Brain microvascular endothelial cell (primary cell): ENCODE measurements around the gene GTPBP8.
A peak's percentile ranks its signal among the peaks of the same experiment; 100 is the strongest.
"Not testable (repeated sequence)": the region's sequence is repeated elsewhere in the genome, so short reads cannot be mapped to it uniquely, and the experiment has no call there.

ENCODE experiments used
- DNase-seq: peaks from one replicate; pipeline ENCODE4 v3.0.0-alpha.2; 2020
- H3K27ac ChIP-seq: fragments of 250-450 bp; sonication (Bioruptor Pico); 2 replicates; pipeline ENCODE4 v1.5.1; 2020; ENCODE audit warnings: mild to moderate bottlenecking, moderate library complexity
- H3K27me3 ChIP-seq: fragments of 250-450 bp; sonication (Bioruptor Pico); replicated peaks from 2 replicates; pipeline ENCODE4 v1.5.1; 2020; ENCODE audit warnings: mild to moderate bottlenecking
- H3K36me3 ChIP-seq: fragments of 250-450 bp; sonication (Bioruptor Pico); replicated peaks from 2 replicates; pipeline ENCODE4 v1.5.1; 2020; ENCODE audit warnings: mild to moderate bottlenecking
- H3K4me3 ChIP-seq: 2 replicates; pipeline ENCODE4 v1.5.1; 2011; ENCODE audit warnings: low read depth, mild to moderate bottlenecking, control low read depth, low read length, moderate library complexity
- in situ Hi-C: cut with HindIII; loops from 2 replicates; pipeline ENCODE4 v1.10.0; 2017; ENCODE audit warnings: low sequenced_read_pairs, low pct_ligation_motif_present
- TF ChIP-seq, protein P1 (sequence below): IDR thresholded peaks from 2 replicates; pipeline ENCODE4 v1.5.1; 2011; ENCODE audit warnings: low read depth, mild to moderate bottlenecking, moderate library complexity, low read length, control low read depth, inconsistent platforms; ENCODE audit errors: missing control alignments

GTPBP8 gene

GRCh38 chr3:113038328-113038727, 47.5 kb downstream of the GTPBP8 start:
- Histone ChIP-seq H3K27me3 (no peaks in the 10 kb centered on the region), H3K27ac (no peak overlapping the region), H3K4me3 (no peak overlapping the region), H3K36me3 (no peaks in the 10 kb centered on the region)
- TF ChIP-seq, protein P1, sequence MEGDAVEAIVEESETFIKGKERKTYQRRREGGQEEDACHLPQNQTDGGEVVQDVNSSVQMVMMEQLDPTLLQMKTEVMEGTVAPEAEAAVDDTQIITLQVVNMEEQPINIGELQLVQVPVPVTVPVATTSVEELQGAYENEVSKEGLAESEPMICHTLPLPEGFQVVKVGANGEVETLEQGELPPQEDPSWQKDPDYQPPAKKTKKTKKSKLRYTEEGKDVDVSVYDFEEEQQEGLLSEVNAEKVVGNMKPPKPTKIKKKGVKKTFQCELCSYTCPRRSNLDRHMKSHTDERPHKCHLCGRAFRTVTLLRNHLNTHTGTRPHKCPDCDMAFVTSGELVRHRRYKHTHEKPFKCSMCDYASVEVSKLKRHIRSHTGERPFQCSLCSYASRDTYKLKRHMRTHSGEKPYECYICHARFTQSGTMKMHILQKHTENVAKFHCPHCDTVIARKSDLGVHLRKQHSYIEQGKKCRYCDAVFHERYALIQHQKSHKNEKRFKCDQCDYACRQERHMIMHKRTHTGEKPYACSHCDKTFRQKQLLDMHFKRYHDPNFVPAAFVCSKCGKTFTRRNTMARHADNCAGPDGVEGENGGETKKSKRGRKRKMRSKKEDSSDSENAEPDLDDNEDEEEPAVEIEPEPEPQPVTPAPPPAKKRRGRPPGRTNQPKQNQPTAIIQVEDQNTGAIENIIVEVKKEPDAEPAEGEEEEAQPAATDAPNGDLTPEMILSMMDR = no peak
- in situ Hi-C loops = no loop called here
- DNase-seq = no peak

- H3K4me3 ChIP-seq = no peak overlapping the region
- no peaks in the 10 kb centered on the region for H3K27me3 ChIP-seq
- TF ChIP-seq, protein P1 = no peak
- DNase-seq = no peak
- no peaks in the 10 kb centered on the region for H3K36me3 ChIP-seq
- in situ Hi-C loops = no loop called here
- H3K27ac ChIP-seq = no peak overlapping the region
These were observed 48.8 kb downstream of the GTPBP8 start for GRCh38 chr3:113039546-113039945.

- H3K36me3 ChIP-seq = no peaks in the 10 kb centered on the region
- in situ Hi-C loops = no loop called here
These were observed 49.4 kb downstream of the GTPBP8 start for GRCh38 chr3:113040231-113040630.

GRCh38 chr3:113043686-113044085, 52.9 kb downstream of the GTPBP8 start:
- DNase-seq = no peak
- no peaks in the 10 kb centered on the region for H3K36me3 ChIP-seq
- H3K27ac ChIP-seq = no peak overlapping the region
- no peaks in the 10 kb centered on the region for H3K27me3 ChIP-seq
- in situ Hi-C loops = no loop called here
- no peak overlapping the region for H3K4me3 ChIP-seq
- TF ChIP-seq, protein P1 = no peak

More at GRCh38 chr3:113040231-113040630, 49.4 kb downstream of the GTPBP8 start:
- Histone ChIP-seq H3K27ac (no peak overlapping the region), H3K4me3 (no peak overlapping the region), H3K27me3 (no peaks in the 10 kb centered on the region)
- no peak for DNase-seq
- TF ChIP-seq, protein P1 = no peak

DNA sequence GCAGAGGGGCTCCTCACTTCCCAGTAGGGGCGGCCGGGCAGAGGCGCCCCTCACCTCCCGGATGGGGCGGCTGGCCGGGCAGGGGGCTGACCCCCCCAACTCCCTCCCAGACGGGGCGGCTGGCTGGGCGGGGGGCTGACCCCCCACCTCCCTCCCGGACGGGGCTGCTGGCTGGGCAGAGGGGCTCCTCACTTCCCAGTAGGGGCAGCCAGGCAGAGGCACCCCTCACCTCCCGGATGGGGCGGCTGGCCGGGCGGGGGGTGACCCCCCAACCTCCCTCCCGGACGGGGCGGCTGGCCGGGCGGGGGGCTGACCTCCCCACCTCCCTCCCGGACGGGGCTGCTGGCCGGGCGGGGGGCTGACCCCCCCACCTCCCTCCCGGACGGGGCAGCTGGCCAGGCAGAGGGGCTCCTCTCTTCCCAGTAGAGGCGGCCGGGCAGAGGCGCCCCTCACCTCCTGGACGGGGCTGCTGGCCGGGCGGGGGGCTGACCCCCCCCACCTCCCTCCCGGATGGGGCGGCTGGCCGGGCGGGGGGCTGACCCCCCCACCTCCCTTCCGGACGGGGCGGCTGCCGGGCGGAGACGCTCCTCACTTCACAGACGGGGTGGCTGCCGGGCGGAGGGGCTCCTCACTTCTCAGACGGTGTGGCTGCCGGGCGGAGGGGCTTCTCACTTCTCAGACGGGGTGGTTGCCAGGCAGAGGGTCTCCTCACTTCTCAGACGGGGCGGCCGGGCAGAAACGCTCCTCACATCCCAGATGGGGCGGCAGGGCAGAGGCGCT, 55.6 kb downstream of the GTPBP8 start:
- H3K27ac ChIP-seq, H3K27me3 ChIP-seq, H3K36me3 ChIP-seq, H3K4me3 ChIP-seq, DNase-seq, in situ Hi-C loops: not testable (repeated sequence)

GRCh38 chr3:113051302-113051711, 60.5 kb downstream of the GTPBP8 start:
- TF ChIP-seq, protein P1 = peak; percentile 84
- H3K27ac ChIP-seq = no peak overlapping the region
- in situ Hi-C loops = no loop called here
- DNase-seq = peak; percentile 89
- no peak overlapping the region for H3K4me3 ChIP-seq
- H3K36me3 ChIP-seq = no peaks in the 10 kb centered on the region
- H3K27me3 ChIP-seq = no peaks in the 10 kb centered on the region
